ENCODE data around the gene MRGPRF. TPM values are rescaled to one million over a fixed set of nuclear protein-coding genes. Genes with fewer than 3 reads are reported as not detected.

Gene MRGPRF
- total and polyA plus RNA-seq, 2 of the 8 experiments (the other 6 are each of a cell fraction or from before 2014, with no cell fraction given): 7.5 to 11.0 TPM

- TF ChIP-seq SIRT6 (IDR thresholded peaks at IDR 0.05; ENCODE audit: low read length): no peak
- TF ChIP-seq HDAC2 (IDR thresholded peaks at IDR 0.05; ENCODE audit: borderline replicate concordance in 1 of 2, low read depth in 2 of 2, low read length in 2 of 2): no peak
These were observed 9.1 kb downstream of the MRGPRF start (continued) for GRCh38 chr11:69003866-69004367.

All from H1 (cell line).